Transverse colon (tissue), 4 donors: ENCODE data around the gene AKT1. TPM values are rescaled to one million over a fixed set of nuclear protein-coding genes. Genes with fewer than 3 reads are reported as not detected.
A peak's percentile ranks its signal among the peaks of the same experiment; 100 is the strongest.

Experiments
- DNase-seq: peaks from one replicate; pipeline ENCODE4 v3.0.0-alpha.2; 2019
- H3K27ac ChIP-seq, 4 donors: fragments of 200-600 bp; sonication (generic); 2 replicates each; pipeline ENCODE4 v1.5.1; 2016 to 2018; ENCODE audit warnings: inconsistent platforms in 4 of 4
- H3K27me3 ChIP-seq: fragments of 200-600 bp; sonication (generic); 2 replicates; pipeline ENCODE4 v1.5.1; 2017; ENCODE audit warnings: inconsistent platforms
- H3K36me3 ChIP-seq, 4 donors: fragments of 200-600 bp; sonication (generic); 2 replicates each; pipeline ENCODE4 v1.5.1; 2017 to 2019; ENCODE audit warnings: inconsistent platforms in 4 of 4
- H3K4me1 ChIP-seq, 4 donors: fragments of 200-600 bp; sonication (generic); 2 replicates each; pipeline ENCODE4 v1.5.1; 2017 to 2020; ENCODE audit warnings: inconsistent platforms in 4 of 4
- H3K4me3 ChIP-seq, 4 donors: fragments of 200-600 bp; sonication (generic); 1 replicate in 1 of 4; 2 replicates in 3 of 4; pipeline versions ENCODE4 v1.5.1 to v1.6.1; 2017 to 2019; ENCODE audit warnings: inconsistent platforms in 4 of 4
- H3K9me3 ChIP-seq, 2 donors: fragments of 200-600 bp; sonication (generic); 2 replicates each; pipeline ENCODE4 v1.5.1; 2017 to 2019; ENCODE audit warnings: inconsistent platforms in 2 of 2
- EP300 ChIP-seq: sonication (generic); formaldehyde crosslinking; IDR thresholded peaks from one replicate; pipeline ENCODE4 v1.6.1; 2017; ENCODE audit warnings: antibody characterized with exemption, low read depth
- POLR2A ChIP-seq: fragments of 450-650 bp; IDR thresholded peaks from one replicate; pipeline ENCODE4 v1.6.1; 2016; ENCODE audit warnings: antibody characterized with exemption, mild to moderate bottlenecking, moderate library complexity
- POLR2AphosphoS5 ChIP-seq, 3 donors: sonication (generic); formaldehyde crosslinking; IDR thresholded peaks; one replicate each; pipeline ENCODE4 v1.6.1; 2016; ENCODE audit warnings: antibody characterized with exemption in 3 of 3
- WGBS, 2 donors: methylation state at CpG; one replicate each; pipeline ENCODE4 v1.1.5; 2018; ENCODE audit warnings: low coverage in 1 of 2; 5-methylcytosine and 5-hydroxymethylcytosine counted together
- in situ Hi-C, 4 donors: fragments of 200-750 bp; cut with MboI; loops; one replicate each; pipeline versions ENCODE4 v1.15.0 to v1.15.1; 2017; ENCODE audit warnings: low sequenced_read_pairs in 3 of 4, low pct_ligation_motif_present in 1 of 4, low pct_unique_long_range_greater_than_20kb in 1 of 4
- intact Hi-C: fragments of 100-400 bp; cut with DNase I; formaldehyde crosslinking; loops from one replicate; pipeline ENCODE4 v1.15.1; 2023; ENCODE audit warnings: low total_unique reads
- total RNA-seq, 4 donors: library from RNA; depleted of rRNA; stranded (reverse); fragments of >200 nt; gene quantifications; one replicate each; pipeline ENCODE4 v1.1.0, GENCODE V29; 2016
- TF ChIP-seq, protein P1 (sequence below), 5 experiments: fragments of 200-600 bp in 3 of 5; fragments of 450-650 bp in 2 of 5; sonication (generic) in 3 of 5; IDR thresholded peaks; 1 replicate in 2 of 5; 2 replicates in 3 of 5; pipeline ENCODE4 v1.5.1; 2016 to 2017; ENCODE audit warnings: antibody characterized with exemption in 5 of 5, inconsistent platforms in 3 of 5, mild to moderate bottlenecking in 2 of 5, moderate library complexity in 1 of 5

Gene AKT1
- total RNA-seq, 4 donors from 2014 or later = 85.4 to 310 (median 136) TPM

DNA sequence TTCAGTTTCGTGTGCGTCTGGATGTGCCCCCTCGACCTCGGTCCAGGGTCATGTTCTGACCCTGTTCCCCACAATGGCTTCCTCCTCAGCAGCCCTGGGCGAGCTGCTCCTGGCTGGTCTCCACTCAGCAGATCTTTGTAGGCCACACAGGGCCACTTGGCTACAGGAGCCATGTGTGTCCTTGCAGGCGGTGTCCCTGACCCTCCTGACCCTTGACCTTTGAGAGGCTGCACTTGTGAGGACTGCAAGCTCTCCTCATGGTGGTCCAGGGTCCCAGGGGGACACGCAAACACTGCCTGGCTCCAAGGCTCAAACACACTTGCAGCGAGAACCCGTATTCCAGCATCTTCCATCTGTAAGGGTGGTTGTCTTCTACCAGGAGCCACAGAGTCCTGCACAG, 50.1 kb downstream of the AKT1 start:
- intact Hi-C loops = no loop called here
- Histone ChIP-seq H3K4me3 (no peak overlapping the region), H3K4me1 (peaks cover 18 to 45% (median 31%) of the 10 kb centered on the region in 4 donors), H3K27ac (peak overlapping the region in 1 of 4 donors; percentile 77), H3K9me3 (no peaks in the 10 kb centered on the region), H3K27me3 (no peaks in the 10 kb centered on the region), H3K36me3 (no peaks in the 10 kb centered on the region)
- no peak for DNase-seq
- in situ Hi-C loops = no loop called here
- TF ChIP-seq POLR2A (no peak), EP300 (no peak), POLR2AphosphoS5 (IDR thresholded peaks at IDR 0.05) (no peak)
- TF ChIP-seq, protein P1, sequence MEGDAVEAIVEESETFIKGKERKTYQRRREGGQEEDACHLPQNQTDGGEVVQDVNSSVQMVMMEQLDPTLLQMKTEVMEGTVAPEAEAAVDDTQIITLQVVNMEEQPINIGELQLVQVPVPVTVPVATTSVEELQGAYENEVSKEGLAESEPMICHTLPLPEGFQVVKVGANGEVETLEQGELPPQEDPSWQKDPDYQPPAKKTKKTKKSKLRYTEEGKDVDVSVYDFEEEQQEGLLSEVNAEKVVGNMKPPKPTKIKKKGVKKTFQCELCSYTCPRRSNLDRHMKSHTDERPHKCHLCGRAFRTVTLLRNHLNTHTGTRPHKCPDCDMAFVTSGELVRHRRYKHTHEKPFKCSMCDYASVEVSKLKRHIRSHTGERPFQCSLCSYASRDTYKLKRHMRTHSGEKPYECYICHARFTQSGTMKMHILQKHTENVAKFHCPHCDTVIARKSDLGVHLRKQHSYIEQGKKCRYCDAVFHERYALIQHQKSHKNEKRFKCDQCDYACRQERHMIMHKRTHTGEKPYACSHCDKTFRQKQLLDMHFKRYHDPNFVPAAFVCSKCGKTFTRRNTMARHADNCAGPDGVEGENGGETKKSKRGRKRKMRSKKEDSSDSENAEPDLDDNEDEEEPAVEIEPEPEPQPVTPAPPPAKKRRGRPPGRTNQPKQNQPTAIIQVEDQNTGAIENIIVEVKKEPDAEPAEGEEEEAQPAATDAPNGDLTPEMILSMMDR (IDR thresholded peaks at IDR 0.05) = no peak
- WGBS, 2 donors = 89% methylated on average over 9 of the region's 9 CpGs; no CpG with 5 or more reads in 1 of the 2 donors

DNA sequence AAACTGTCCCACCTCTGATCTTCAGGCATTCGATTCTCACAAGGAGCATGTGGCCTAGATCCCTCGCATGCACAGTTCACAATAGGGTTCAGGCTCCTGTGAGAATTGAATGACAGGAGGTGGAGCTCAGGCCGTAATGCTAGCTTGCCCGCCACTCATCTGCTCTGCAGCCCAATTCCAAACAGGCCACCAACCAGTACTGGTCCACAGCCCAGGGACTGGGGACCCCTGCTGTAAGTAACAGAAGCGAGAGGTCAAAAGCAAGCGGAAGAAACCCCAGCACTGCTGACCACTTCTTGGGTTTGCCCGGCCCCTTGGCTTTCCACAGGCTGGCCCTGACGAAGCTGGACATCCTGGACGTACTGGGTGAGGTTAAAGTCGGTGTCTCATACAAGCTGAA, 51.1 kb downstream of the AKT1 start:
- intact Hi-C loops = no loop called here
- Histone ChIP-seq H3K27ac (no peak overlapping the region), H3K9me3 (no peaks in the 10 kb centered on the region), H3K4me1 (peaks cover 18 to 40% (median 28%) of the 10 kb centered on the region in 4 donors), H3K36me3 (no peaks in the 10 kb centered on the region), H3K27me3 (no peaks in the 10 kb centered on the region), H3K4me3 (no peak overlapping the region)
- TF ChIP-seq POLR2A = no peak
- no peak for TF ChIP-seq POLR2AphosphoS5 (IDR thresholded peaks at IDR 0.05)
- no peak for DNase-seq
- in situ Hi-C loops = no loop called here
- WGBS, 2 donors = 93% methylated on average over 10 of the region's 10 CpGs; no CpG with 5 or more reads in 1 of the 2 donors

DNA sequence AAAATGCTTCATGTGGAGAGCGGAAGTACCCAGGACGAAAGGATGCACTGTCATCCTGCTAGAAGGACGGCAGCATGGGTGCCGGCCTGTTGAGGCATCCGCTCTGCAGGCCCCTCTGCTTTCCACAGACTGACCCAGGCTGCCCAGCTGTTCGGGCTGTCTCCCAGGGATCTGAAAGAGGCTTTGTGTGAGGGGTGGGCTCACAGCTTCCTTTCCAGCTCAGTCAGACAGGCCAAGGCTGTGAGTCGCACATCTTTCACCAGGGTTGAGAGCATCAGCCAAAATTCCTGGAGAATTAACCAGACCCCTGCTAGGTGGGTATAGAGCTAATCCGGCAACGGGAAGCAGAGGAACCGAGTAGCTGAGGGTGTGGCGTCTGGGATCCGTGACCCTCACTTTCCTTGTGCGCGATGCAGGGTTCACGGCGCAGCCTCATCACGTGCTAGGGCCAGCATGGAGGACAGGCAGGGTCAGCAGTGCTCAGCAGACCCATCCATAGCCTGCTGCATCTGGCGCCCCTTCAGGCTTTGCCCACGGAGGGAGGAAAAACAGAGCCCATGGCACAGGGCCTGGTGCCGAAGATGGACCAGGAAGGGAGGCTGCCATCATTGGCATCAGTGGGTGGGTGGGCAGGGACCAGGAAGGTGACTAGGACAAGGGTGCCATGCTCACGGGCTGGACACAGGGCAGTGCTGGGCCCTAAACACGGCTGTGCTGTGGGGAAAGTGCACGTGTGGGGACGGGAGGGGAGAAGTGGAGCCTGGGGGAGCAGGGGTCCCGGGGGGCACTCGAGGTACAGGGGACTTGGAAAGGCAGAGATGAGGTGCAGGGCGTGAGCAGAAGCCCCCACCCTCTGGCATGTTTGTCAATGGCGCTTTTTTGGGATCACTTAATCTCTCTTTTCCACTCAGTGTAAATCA, 51.8 kb downstream of the AKT1 start:
- Histone ChIP-seq H3K9me3 (no peaks in the 10 kb centered on the region), H3K36me3 (no peaks in the 10 kb centered on the region), H3K4me3 (no peak overlapping the region), H3K4me1 (peaks cover 16 to 32% (median 21%) of the 10 kb centered on the region in 4 donors), H3K27ac (no peak overlapping the region), H3K27me3 (no peaks in the 10 kb centered on the region)
- intact Hi-C loops (no loop called here), in situ Hi-C loops (no loop called here)
- 89 to 97% methylated on average over 5 to 28 of the region's 28 CpGs for WGBS, 2 donors
- TF ChIP-seq POLR2A (no peak), EP300 (no peak), POLR2AphosphoS5 (IDR thresholded peaks at IDR 0.05) (no peak)
- TF ChIP-seq, protein P1 (IDR thresholded peaks at IDR 0.05) = no peak
- no peak for DNase-seq

DNA sequence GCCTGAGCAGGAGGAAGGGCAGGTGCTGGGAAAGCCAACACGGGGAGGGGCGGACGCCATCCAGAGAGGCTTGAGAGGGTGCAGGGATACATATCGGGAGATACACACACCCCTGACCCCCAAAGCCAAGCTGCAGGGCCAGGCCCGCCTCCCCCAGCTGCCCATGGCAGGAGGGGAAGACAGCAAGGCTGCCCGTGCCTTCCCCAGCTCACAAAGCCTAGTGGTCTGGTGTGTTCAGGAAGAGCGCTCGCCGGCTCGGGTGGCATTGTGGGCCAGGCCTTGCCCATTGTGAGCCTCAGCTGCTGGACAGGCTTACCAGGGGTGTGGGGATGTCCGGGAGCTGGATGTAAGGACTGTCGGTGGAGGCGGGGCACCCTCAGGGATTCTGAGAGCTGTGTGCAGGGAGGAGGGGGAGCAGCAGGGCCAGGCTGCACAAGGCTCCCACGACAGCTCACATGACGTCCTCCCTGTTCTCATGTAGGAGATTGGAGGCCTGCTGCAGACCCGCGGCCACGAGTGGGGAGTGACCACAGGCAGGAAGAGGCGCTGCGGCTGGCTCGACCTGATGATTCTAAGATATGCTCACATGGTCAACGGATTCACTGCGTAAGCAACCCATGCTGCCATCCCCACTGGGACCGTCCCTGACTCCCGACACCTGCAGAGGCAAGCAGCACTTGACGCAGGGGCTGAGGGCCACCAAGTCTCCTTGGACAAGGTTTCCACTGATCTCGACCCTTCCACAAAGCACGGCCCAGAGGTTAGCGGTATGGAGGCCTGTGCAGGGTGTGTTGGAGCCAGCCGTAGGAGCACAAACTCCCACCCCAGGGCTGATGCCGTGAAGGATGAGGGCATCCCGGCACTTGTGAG, 52.7 kb downstream of the AKT1 start:
- Histone ChIP-seq H3K4me3 (no peak overlapping the region), H3K36me3 (no peaks in the 10 kb centered on the region), H3K27me3 (no peaks in the 10 kb centered on the region), H3K4me1 (peaks cover 13 to 23% (median 16%) of the 10 kb centered on the region in 4 donors), H3K9me3 (no peaks in the 10 kb centered on the region), H3K27ac (no peak overlapping the region)
- WGBS, 2 donors = 84 to 85% methylated on average over 4 to 30 of the region's 32 CpGs
- DNase-seq = no peak
- TF ChIP-seq, protein P1 (IDR thresholded peaks at IDR 0.05) = no peak
- TF ChIP-seq POLR2A = no peak
- TF ChIP-seq POLR2AphosphoS5 (IDR thresholded peaks at IDR 0.05) = no peak
- no peak for TF ChIP-seq EP300
- in situ Hi-C loops = no loop called here
- intact Hi-C loops = no loop called here
